ENCODE data around the gene ATP6V1D. TPM values are rescaled to one million over a fixed set of nuclear protein-coding genes. Genes with fewer than 3 reads are reported as not detected.

The ATP6V1D gene
- total RNA-seq, 1 donor from 2014 or later, result 55.5 TPM

DNA sequence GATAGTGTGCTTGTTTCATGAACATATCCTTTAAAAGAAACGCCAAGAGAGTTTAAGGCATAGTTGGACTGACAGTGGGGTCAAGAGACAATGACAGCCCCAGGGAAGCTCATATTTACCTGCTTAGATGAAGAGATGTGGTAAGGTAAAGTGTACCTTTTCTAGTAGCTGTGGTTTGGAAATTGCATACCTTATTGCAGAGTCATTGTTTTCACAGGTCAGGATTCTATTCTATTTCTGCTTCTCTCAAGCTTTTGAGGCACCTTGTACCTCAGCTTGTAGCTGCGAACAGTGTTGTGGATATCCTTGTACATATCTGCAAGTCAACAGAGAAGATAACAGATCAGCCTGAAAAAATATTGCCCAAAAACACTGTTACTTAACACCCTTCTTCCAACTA is 47.7 kb downstream of the ATP6V1D start:
- peaks cover 5% of the 10 kb centered on the region for H3K4me1 Mint-ChIP-seq (ENCODE audit: unreplicated experiment)
- peaks cover 1% of the 10 kb centered on the region for H3K27me3 Mint-ChIP-seq (ENCODE audit: unreplicated experiment)
- no peak for TF ChIP-seq CTCF (IDR thresholded peaks at IDR 0.05; ENCODE audit: unreplicated experiment)
- H3K4me3 Mint-ChIP-seq (ENCODE audit: unreplicated experiment), result no peak overlapping the region
- DNase-seq (ENCODE audit: low spot score), result no peak
- H3K9me3 Mint-ChIP-seq (ENCODE audit: unreplicated experiment), result no peaks in the 10 kb centered on the region
- no peak overlapping the region for H3K27ac Mint-ChIP-seq (ENCODE audit: unreplicated experiment)
- H3K36me3 Mint-ChIP-seq (ENCODE audit: low read depth, unreplicated experiment), result no peaks in the 10 kb centered on the region

Other genes starting within 250 kb of the ATP6V1D start
- gene GARIN2, start 170.4 kb downstream of the ATP6V1D start, total RNA-seq (ENCODE audit: unreplicated experiment), result not detected
- 19.9 TPM for gene PALS1, start 118.4 kb downstream of the ATP6V1D start, total RNA-seq (ENCODE audit: unreplicated experiment)
- gene EIF2S1, start 524 bp upstream of the ATP6V1D start, total RNA-seq (ENCODE audit: unreplicated experiment), result 74.2 TPM
- 0.62 TPM for gene PLEK2, start 52.4 kb upstream of the ATP6V1D start, total RNA-seq (ENCODE audit: unreplicated experiment)
- gene TMEM229B, start 128.9 kb upstream of the ATP6V1D start, total RNA-seq (ENCODE audit: unreplicated experiment), result 0.08 TPM
- 9.5 TPM for gene PLEKHH1, start 173.5 kb upstream of the ATP6V1D start, total RNA-seq (ENCODE audit: unreplicated experiment)
- 7.8 TPM for gene PIGH, start 240.5 kb upstream of the ATP6V1D start, total RNA-seq (ENCODE audit: unreplicated experiment)